Duodenal mucosa (tissue), 2 donors: ENCODE results near the gene VTI1A.

Experiments used
- H3K27ac ChIP-seq: one replicate; pipeline ENCODE4 v1.7.0; 2013; ENCODE audit warnings: low read depth, low read length
- H3K27me3 ChIP-seq, 2 donors: one replicate each; pipeline ENCODE4 v1.7.0; 2013; ENCODE audit warnings: low read length in 2 of 2, control low read depth in 1 of 2; ENCODE audit not compliant: insufficient read depth in 2 of 2, control insufficient read depth in 1 of 2
- H3K36me3 ChIP-seq, 2 donors: one replicate each; pipeline ENCODE4 v1.7.0; 2013; ENCODE audit warnings: low read length in 2 of 2, control low read depth in 1 of 2; ENCODE audit not compliant: insufficient read depth in 2 of 2, control insufficient read depth in 1 of 2
- H3K4me1 ChIP-seq, 2 donors: one replicate each; pipeline ENCODE4 v1.7.0; 2013; ENCODE audit warnings: low read length in 2 of 2, control low read depth in 1 of 2; ENCODE audit not compliant: insufficient read depth in 2 of 2, control insufficient read depth in 1 of 2
- H3K4me3 ChIP-seq, 2 donors: one replicate each; pipeline ENCODE4 v1.7.0; 2013; ENCODE audit warnings: low read length in 2 of 2, low read depth in 1 of 2
- H3K9ac ChIP-seq, 2 donors: one replicate each; pipeline ENCODE4 v1.7.0; 2013; ENCODE audit warnings: low read length in 2 of 2, low read depth in 1 of 2
- H3K9me3 ChIP-seq, 2 donors: one replicate each; pipeline ENCODE4 v1.7.0; 2013; ENCODE audit warnings: low read length in 2 of 2, control low read depth in 1 of 2; ENCODE audit not compliant: control insufficient read depth in 1 of 2

The VTI1A gene

DNA sequence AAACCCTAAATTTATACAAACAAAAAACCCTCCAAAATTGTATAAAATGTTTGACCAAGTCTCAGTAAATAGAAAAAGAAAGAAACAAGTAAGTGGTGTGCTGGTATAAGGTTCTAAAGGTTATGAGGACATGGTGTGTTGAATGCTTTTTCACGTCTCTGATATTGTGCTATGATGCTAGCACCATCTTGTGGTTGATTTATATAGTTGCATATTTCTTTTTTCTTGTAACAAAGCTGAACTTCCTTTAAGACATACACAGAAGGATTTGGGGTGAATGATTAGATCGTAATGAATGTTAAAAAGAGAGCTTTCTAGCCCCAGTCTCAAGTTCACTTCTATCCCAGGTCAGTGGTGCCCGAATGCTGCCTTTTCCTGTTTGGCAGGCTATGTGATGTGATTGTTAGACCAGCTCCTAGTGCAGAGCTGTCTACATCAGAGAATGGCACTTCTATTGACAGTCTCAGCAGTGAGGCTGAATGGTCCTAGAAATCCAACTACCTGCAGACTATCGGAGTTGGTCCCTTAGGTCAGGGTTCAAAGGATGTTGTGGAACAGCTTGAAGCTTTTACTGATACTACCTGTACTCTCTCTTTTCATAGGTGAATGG is 25.0 kb downstream of the VTI1A start:
- Histone ChIP-seq H3K4me3 (no peak overlapping the region), H3K4me1 (peaks cover 0 to 5% of the 10 kb centered on the region in 2 donors), H3K9ac (no peak overlapping the region), H3K27ac (no peak overlapping the region), H3K9me3 (no peaks in the 10 kb centered on the region), H3K27me3 (no peaks in the 10 kb centered on the region), H3K36me3 (peaks cover 4 to 9% of the 10 kb centered on the region in 2 donors)

DNA sequence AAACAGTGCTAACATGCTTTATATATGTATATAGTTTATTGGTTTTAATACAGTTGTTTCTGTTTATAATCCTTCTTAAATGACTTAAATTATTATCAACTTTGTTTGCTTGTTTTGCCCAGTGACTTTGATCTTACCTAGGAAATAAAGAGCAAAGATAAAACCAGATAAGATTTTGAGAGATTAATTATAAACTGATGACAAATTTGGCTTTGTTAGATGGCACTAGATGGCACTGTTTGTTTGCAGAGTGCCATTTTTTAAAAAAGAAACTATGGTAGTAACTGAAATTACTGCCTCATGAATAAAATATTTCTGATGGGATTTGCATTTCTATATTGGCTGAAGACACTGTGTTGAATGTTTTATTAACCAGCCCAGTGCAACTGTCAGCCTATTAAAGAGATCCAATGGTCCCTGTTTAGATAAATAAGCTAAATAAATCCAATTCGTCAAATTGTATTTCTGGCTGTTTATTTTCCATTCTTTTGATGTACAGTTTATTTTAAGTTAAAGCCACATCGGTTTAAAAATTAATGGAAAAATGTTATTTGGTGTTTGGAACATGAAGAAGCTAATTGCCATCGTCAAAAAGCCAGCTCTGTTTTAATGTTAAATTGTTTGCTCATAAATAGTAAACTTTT is 28.7 kb downstream of the VTI1A start:
- Histone ChIP-seq H3K4me1 (peaks cover 0 to 5% of the 10 kb centered on the region in 2 donors), H3K36me3 (no peaks in the 10 kb centered on the region), H3K27ac (no peak overlapping the region), H3K4me3 (no peak overlapping the region), H3K27me3 (no peaks in the 10 kb centered on the region), H3K9me3 (no peaks in the 10 kb centered on the region), H3K9ac (no peak overlapping the region)

DNA sequence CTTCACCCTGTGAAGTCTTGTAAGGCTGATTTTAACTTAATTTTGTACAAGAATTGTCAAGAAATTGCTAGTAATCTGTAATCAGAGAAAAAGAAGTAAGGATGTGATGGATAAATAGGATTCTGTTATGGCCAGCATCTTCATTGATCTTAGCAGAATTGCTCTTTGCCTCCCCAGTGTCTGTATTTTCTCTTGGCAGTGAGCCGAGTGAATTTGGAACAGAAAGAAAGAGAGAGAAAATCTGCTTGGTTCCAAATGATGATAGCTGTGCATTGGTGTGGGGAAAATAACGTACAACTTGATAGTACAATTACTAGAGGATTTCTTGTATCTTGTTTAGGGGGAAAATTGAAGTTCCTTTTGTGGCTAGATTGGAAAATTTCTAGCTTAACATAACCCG is 34.6 kb downstream of the VTI1A start:
- no peak overlapping the region for H3K9ac ChIP-seq
- no peaks in the 10 kb centered on the region for H3K27me3 ChIP-seq
- H3K27ac ChIP-seq = no peak overlapping the region
- H3K4me3 ChIP-seq = no peak overlapping the region
- H3K9me3 ChIP-seq = no peaks in the 10 kb centered on the region
- no peaks in the 10 kb centered on the region for H3K36me3 ChIP-seq
- H3K4me1 ChIP-seq = no peaks in the 10 kb centered on the region

DNA sequence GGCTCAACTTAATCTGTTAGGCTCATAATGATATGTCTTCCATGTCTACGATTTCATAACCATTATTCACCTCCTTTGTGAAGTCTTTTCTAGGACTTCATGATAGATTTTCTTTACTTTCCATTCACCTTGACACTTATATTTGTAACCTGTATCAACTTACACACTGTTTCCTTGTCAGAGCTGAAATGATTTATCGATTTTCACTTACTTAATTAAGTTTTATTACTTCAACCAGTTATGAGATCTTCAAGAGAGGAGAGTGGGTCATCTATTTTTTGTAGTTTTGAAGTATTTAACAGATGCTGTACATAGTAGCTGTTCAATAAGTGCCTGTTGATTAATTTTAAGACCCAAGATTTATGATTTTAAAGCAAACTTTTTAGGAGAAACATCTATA is 37.4 kb downstream of the VTI1A start:
- H3K9me3 ChIP-seq = no peaks in the 10 kb centered on the region
- no peaks in the 10 kb centered on the region for H3K4me1 ChIP-seq
- H3K27me3 ChIP-seq = no peaks in the 10 kb centered on the region
- no peaks in the 10 kb centered on the region for H3K36me3 ChIP-seq
- no peak overlapping the region for H3K9ac ChIP-seq
- no peak overlapping the region for H3K4me3 ChIP-seq
- H3K27ac ChIP-seq = no peak overlapping the region

DNA sequence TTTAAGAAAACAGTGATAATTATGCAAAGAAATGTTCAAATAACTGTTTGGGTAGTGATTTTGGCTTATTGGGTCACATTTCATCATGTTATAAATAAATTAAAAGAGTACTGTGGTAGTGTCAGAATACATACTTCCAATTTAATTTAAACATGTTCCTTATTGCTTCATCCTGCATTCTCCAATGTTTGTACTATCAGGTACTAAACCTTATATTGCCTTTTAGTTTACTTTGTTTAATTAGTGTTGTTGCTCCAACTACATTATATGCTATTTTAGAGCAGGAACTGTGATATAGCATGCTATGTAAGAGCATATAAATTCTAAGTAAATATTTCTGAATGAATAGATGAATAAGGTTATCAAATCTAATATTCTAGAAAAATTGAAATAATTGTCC is 40.9 kb downstream of the VTI1A start:
- no peak overlapping the region for H3K9ac ChIP-seq
- H3K27me3 ChIP-seq = no peaks in the 10 kb centered on the region
- H3K36me3 ChIP-seq = no peaks in the 10 kb centered on the region
- H3K4me1 ChIP-seq = peaks cover 0 to 5% of the 10 kb centered on the region in 2 donors
- H3K4me3 ChIP-seq = no peak overlapping the region
- no peak overlapping the region for H3K27ac ChIP-seq
- no peaks in the 10 kb centered on the region for H3K9me3 ChIP-seq

DNA sequence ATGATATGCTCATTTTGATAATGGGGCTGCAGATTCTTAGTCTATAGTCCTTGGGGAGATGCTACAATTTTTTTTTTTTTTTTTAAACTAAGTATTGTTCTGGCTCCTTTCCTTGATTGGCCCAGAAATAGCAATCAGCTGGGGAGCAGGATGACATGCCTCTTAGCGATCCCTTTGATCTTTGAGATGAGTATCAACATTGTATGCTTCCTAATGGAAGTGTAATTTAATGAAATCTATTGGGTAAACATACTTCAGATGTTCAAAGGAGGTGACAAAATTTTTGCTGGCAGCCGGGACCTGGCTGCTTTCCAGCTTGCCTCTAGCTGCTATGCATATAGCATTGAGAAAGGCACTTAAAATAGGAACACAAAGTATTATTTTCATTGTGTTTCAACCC is 43.5 kb downstream of the VTI1A start:
- Histone ChIP-seq H3K4me1 (peaks cover 0 to 5% of the 10 kb centered on the region in 2 donors), H3K9me3 (no peaks in the 10 kb centered on the region), H3K4me3 (no peak overlapping the region), H3K9ac (no peak overlapping the region), H3K27ac (no peak overlapping the region), H3K36me3 (no peaks in the 10 kb centered on the region), H3K27me3 (no peaks in the 10 kb centered on the region)

DNA sequence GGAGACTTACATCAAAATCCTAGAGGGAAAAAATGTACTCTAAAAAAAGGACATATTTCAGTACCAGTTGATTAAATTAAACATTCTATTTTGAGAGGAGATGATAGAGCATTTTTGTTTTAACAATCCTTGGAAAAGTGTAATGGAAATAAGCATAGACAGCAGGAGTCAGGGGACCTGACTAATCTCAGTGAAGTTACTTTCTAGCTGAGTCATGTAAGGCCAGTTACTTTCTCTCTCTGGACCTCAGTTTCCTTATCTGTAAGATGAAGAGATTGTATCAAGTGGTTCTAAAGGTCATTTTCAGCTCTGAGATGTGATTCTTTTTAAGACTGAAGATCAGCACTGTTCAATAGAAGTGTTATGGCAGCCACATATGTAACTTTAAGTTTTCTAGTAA is 44.1 kb downstream of the VTI1A start:
- Histone ChIP-seq H3K4me3 (no peak overlapping the region), H3K9me3 (no peaks in the 10 kb centered on the region), H3K9ac (no peak overlapping the region), H3K27me3 (no peaks in the 10 kb centered on the region), H3K27ac (no peak overlapping the region), H3K4me1 (peaks cover 0 to 5% of the 10 kb centered on the region in 2 donors), H3K36me3 (no peaks in the 10 kb centered on the region)

DNA sequence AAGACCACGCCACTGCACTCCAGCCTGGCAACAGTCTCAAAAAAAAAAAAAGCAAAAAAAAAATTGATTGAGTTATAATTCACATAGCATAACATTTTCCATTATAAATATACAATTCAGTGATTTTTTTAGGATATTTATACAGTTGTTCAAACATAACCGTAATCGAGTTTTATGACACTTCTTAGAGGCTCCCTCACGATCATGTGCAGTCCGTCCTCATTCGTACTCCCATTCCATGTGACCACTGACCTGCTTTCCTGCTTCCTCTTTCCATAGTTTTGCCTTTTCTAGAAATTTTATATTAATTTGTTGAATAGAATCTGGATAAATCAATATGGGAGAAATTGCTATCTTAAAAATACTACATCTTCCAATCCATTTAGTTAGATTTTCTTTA is 45.7 kb downstream of the VTI1A start:
- H3K36me3 ChIP-seq = no peaks in the 10 kb centered on the region
- H3K4me1 ChIP-seq = peaks cover 0 to 5% of the 10 kb centered on the region in 2 donors
- H3K27ac ChIP-seq = no peak overlapping the region
- no peak overlapping the region for H3K4me3 ChIP-seq
- H3K27me3 ChIP-seq = no peaks in the 10 kb centered on the region
- H3K9me3 ChIP-seq = no peaks in the 10 kb centered on the region
- H3K9ac ChIP-seq = no peak overlapping the region

DNA sequence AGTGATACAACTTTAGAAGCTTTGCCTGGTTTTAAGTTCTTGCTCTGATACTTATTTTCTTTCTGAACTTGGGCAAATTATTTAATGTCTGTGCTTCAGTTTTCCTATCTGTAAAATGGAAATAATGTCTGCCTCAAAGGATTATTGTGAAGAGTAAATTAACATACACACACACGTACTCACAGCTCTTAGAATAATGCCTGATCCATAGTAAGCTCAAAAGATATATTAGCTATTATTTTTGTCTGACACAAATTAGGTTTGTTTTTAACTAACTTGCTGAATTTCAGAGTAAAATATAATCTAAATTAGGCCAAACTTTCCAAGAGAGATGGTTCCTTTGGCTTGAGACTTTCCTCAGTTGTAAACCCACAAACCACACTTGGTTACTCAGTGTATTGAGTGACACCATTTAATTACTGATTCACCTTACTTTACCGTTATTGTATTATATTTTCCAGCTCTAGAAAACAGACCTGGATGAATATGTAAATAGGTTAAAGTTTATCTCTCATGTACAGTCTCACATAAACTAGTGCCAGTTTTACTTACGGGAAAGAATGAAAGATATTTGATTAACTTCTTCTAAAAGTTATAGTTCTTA is 50.4 kb downstream of the VTI1A start:
- Histone ChIP-seq H3K36me3 (no peaks in the 10 kb centered on the region), H3K4me3 (no peak overlapping the region), H3K9me3 (no peaks in the 10 kb centered on the region), H3K27ac (no peak overlapping the region), H3K27me3 (no peaks in the 10 kb centered on the region), H3K4me1 (no peaks in the 10 kb centered on the region), H3K9ac (no peak overlapping the region)

DNA sequence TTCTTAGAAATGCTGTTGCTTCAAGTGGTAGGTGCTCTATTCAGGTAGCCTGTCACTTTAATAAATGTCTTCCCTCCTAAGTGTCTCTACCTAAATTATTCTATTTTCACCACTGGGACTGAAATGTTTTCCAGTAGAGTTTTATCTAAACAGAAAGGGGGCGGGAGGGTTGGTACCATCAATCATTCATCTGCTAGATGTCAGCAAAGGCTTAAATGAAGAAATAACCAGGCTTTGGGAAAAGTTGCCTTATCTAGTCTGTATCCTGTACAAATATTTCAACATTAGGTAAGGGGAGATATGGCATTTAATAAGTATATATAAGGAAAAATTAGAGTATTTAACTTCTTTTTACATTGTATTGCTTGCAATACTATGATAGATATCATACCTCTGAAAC is 51.8 kb downstream of the VTI1A start:
- Histone ChIP-seq H3K4me1 (no peaks in the 10 kb centered on the region), H3K4me3 (no peak overlapping the region), H3K27ac (no peak overlapping the region), H3K27me3 (no peaks in the 10 kb centered on the region), H3K9me3 (no peaks in the 10 kb centered on the region), H3K36me3 (no peaks in the 10 kb centered on the region), H3K9ac (no peak overlapping the region)
